Esophagus squamous epithelium (tissue), 4 donors: ENCODE data around the gene TMEM74B.

Experiments
- POLR2A ChIP-seq, 4 donors: fragments of 450-650 bp; IDR thresholded peaks; one replicate each; pipeline ENCODE4 v1.6.1; 2017; ENCODE audit warnings: antibody characterized with exemption in 4 of 4, mild to moderate bottlenecking in 4 of 4, moderate library complexity in 3 of 4
- TF ChIP-seq, protein P1 (sequence below), 6 experiments: fragments of 450-650 bp in 4 of 6; fragments of 200-600 bp in 2 of 6; sonication (generic) in 2 of 6; IDR thresholded peaks; one replicate each; pipeline ENCODE4 v1.5.1; 2016 to 2019; ENCODE audit warnings: antibody characterized with exemption in 6 of 6, mild to moderate bottlenecking in 4 of 6, moderate library complexity in 4 of 6

DNA sequence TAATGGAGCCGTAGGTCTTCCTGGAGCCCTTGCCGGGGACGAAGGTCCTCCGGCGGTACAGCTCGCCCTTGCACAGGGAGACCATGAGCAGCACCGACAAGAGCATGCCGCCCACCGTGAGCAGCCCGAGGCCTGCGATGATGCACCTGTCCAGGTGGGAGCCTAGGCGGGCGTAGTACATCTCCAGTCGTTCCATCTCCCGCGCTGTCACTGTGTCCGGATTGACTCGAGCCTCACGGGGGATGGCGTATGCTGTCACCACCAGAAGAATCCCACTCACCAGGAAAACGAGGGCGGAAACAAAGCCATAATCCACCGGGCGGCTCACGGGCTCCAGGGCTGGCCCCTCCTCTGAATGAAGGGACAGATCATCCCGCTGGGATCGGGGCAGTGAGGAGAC is 3.8 kb downstream of the TMEM74B start:
- TF ChIP-seq, protein P1, sequence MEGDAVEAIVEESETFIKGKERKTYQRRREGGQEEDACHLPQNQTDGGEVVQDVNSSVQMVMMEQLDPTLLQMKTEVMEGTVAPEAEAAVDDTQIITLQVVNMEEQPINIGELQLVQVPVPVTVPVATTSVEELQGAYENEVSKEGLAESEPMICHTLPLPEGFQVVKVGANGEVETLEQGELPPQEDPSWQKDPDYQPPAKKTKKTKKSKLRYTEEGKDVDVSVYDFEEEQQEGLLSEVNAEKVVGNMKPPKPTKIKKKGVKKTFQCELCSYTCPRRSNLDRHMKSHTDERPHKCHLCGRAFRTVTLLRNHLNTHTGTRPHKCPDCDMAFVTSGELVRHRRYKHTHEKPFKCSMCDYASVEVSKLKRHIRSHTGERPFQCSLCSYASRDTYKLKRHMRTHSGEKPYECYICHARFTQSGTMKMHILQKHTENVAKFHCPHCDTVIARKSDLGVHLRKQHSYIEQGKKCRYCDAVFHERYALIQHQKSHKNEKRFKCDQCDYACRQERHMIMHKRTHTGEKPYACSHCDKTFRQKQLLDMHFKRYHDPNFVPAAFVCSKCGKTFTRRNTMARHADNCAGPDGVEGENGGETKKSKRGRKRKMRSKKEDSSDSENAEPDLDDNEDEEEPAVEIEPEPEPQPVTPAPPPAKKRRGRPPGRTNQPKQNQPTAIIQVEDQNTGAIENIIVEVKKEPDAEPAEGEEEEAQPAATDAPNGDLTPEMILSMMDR (IDR thresholded peaks at IDR 0.05), result no peak
- TF ChIP-seq POLR2A (IDR thresholded peaks at IDR 0.05), result no peak
